Endodermal cell (in vitro differentiated cells): Measurements from ENCODE around the gene PSMA4. TPM values are rescaled to one million over a fixed set of nuclear protein-coding genes. Genes with fewer than 3 reads are reported as not detected.

Experiments
- DNase-seq: peaks from one replicate; pipeline ENCODE4 v3.0.0-alpha.2; 2017
- H3K27ac ChIP-seq: 2 replicates; pipeline ENCODE4 v1.5.1; 2013; ENCODE audit warnings: mild to moderate bottlenecking, low read depth, low read length, moderate library complexity
- H3K27me3 ChIP-seq: 2 replicates; pipeline ENCODE4 v1.6.1; 2013; ENCODE audit warnings: mild to moderate bottlenecking, low read length, moderate library complexity; ENCODE audit not compliant: insufficient read depth, control insufficient read depth, poor library complexity, severe bottlenecking
- H3K36me3 ChIP-seq: 2 replicates; pipeline ENCODE4 v1.7.0; 2013; ENCODE audit warnings: mild to moderate bottlenecking, low read length, moderate library complexity; ENCODE audit not compliant: control insufficient read depth, insufficient read depth
- H3K4me1 ChIP-seq: one replicate; pipeline ENCODE4 v1.7.0; 2013; ENCODE audit warnings: low read length; ENCODE audit not compliant: control insufficient read depth, insufficient read depth
- H3K4me3 ChIP-seq: 2 replicates; pipeline ENCODE4 v1.5.1; 2013; ENCODE audit warnings: mild to moderate bottlenecking, low read length, moderate library complexity
- H3K9ac ChIP-seq: 2 replicates; pipeline ENCODE4 v1.6.1; 2013; ENCODE audit warnings: mild to moderate bottlenecking, low read length, moderate library complexity; ENCODE audit not compliant: poor library complexity, severe bottlenecking; ENCODE audit errors: extremely low read depth
- H3K9me3 ChIP-seq: 2 replicates; pipeline ENCODE4 v1.6.1; 2013; ENCODE audit warnings: mild to moderate bottlenecking, low read length, moderate library complexity; ENCODE audit not compliant: control insufficient read depth
- H3K27ac Mint-ChIP-seq: 2 replicates; pipeline ENCODE4 v1.8.0; 2020; ENCODE audit warnings: mixed read lengths
- H3K27me3 Mint-ChIP-seq: 2 replicates; pipeline ENCODE4 v1.8.0; 2021; ENCODE audit warnings: mild to moderate bottlenecking, mixed read lengths; ENCODE audit not compliant: insufficient read depth
- H3K36me3 Mint-ChIP-seq: 2 replicates; pipeline ENCODE4 v1.8.0; 2020; ENCODE audit warnings: low read depth, mixed read lengths
- H3K4me1 Mint-ChIP-seq: 2 replicates; pipeline ENCODE4 v1.8.0; 2020; ENCODE audit warnings: mixed read lengths
- H3K4me3 Mint-ChIP-seq: 2 replicates; pipeline ENCODE4 v1.8.0; 2020; ENCODE audit warnings: mild to moderate bottlenecking, moderate library complexity, mixed read lengths
- H3K9me3 Mint-ChIP-seq: 2 replicates; pipeline ENCODE4 v1.8.0; 2020; ENCODE audit warnings: mild to moderate bottlenecking, mixed read lengths
- WGBS, 2 experiments: methylation state at CpG; one replicate each; pipeline versions ENCODE4 v1.1.5 to v1.1.7; 2013; ENCODE audit warnings: missing lambda C conversion rate in 2 of 2, mixed read lengths in 1 of 2; ENCODE audit not compliant: insufficient coverage in 1 of 2, insufficient read length in 1 of 2; 5-methylcytosine and 5-hydroxymethylcytosine counted together
- total RNA-seq, 2 donors: library from RNA; stranded (reverse); fragmentation: NEBNext Ultra II Directional in 1 of 2; extraction: Animal tissue kit (Norgen Biotek cat#: 25700) in 1 of 2; gene quantifications; 2 replicates in 1 of 2; 3 replicates in 1 of 2; pipeline ENCODE4 v1.2.1, GENCODE V29; 2021
- TF ChIP-seq, protein P1 (sequence below): fragments of 200-600 bp; sonication (generic); conservative IDR thresholded peaks from 2 replicates; pipeline ENCODE4 v1.5.0; 2021; ENCODE audit warnings: antibody characterized with exemption, mild to moderate bottlenecking

The PSMA4 gene
- total RNA-seq, 2 donors from 2014 or later, result 250 to 254 TPM

DNA sequence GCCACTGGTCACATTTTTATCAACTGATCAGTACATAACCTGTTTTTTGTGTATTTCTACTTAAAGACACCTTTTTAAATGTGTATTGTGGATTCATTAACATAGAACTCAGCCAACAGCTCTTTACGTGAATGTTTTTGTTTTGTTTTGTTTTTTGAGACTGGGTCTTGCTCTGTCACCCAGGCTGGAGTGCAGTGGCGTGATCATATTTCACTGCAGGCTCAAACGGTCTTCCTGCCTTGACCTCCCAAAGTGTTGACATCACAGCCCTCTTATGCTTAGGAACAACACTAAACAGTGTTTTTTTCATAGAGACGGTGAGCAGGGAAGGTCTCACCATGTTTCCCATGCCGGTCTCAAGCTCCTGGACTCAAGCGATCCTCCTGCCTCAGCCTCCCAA is 9.9 kb downstream of the PSMA4 start:
- Mint-ChIP-seq H3K36me3 (peaks cover 49% of the 10 kb centered on the region), H3K27me3 (no peaks in the 10 kb centered on the region), H3K9me3 (no peaks in the 10 kb centered on the region), H3K4me3 (no peak overlapping the region), H3K4me1 (no peaks in the 10 kb centered on the region), H3K27ac (peak overlapping the region; percentile 55)
- Histone ChIP-seq H3K36me3 (peaks cover 52% of the 10 kb centered on the region), H3K4me1 (no peaks in the 10 kb centered on the region), H3K9ac (no peak overlapping the region), H3K4me3 (no peak overlapping the region), H3K27me3 (no peaks in the 10 kb centered on the region), H3K27ac (no peak overlapping the region), H3K9me3 (no peaks in the 10 kb centered on the region)
- no peak for DNase-seq
- TF ChIP-seq, protein P1, sequence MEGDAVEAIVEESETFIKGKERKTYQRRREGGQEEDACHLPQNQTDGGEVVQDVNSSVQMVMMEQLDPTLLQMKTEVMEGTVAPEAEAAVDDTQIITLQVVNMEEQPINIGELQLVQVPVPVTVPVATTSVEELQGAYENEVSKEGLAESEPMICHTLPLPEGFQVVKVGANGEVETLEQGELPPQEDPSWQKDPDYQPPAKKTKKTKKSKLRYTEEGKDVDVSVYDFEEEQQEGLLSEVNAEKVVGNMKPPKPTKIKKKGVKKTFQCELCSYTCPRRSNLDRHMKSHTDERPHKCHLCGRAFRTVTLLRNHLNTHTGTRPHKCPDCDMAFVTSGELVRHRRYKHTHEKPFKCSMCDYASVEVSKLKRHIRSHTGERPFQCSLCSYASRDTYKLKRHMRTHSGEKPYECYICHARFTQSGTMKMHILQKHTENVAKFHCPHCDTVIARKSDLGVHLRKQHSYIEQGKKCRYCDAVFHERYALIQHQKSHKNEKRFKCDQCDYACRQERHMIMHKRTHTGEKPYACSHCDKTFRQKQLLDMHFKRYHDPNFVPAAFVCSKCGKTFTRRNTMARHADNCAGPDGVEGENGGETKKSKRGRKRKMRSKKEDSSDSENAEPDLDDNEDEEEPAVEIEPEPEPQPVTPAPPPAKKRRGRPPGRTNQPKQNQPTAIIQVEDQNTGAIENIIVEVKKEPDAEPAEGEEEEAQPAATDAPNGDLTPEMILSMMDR, result no peak
- whole genome bisulfite sequencing, 2 experiments, result 90 to 95% methylated on average over 5 to 6 of the region's 6 CpGs

DNA sequence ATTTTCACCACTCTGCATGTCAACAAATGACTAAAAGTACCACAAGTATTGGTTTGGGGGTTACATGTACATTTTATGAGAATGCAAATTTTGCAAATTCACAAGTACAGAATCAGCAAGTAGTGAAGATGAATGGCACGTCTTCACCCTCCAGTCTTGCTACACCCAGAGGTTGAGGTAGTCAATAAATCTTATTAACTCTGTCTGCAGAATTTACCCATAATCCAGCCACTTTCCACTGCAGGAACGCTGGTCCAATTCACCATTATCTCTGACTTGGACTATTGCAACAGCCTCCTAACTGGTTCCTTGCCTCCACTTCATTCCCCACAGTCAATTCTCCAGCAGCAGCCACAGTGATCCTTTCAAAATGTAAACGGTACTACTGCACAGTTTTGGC is 10.6 kb downstream of the PSMA4 start:
- no peak for DNase-seq
- H3K4me3 Mint-ChIP-seq, result no peak overlapping the region
- WGBS, 2 experiments, result 84 to 91% methylated on average over 2 to 3 of the region's 3 CpGs
- Histone ChIP-seq H3K4me3 (no peak overlapping the region), H3K27me3 (no peaks in the 10 kb centered on the region), H3K27ac (no peak overlapping the region), H3K36me3 (peaks cover 45% of the 10 kb centered on the region), H3K4me1 (no peaks in the 10 kb centered on the region), H3K9me3 (no peaks in the 10 kb centered on the region), H3K9ac (no peak overlapping the region)
- H3K27me3 Mint-ChIP-seq, result no peaks in the 10 kb centered on the region
- H3K9me3 Mint-ChIP-seq, result no peaks in the 10 kb centered on the region
- TF ChIP-seq, protein P1, result no peak
- no peak overlapping the region for H3K27ac Mint-ChIP-seq
- H3K36me3 Mint-ChIP-seq, result peaks cover 43% of the 10 kb centered on the region
- no peaks in the 10 kb centered on the region for H3K4me1 Mint-ChIP-seq

DNA sequence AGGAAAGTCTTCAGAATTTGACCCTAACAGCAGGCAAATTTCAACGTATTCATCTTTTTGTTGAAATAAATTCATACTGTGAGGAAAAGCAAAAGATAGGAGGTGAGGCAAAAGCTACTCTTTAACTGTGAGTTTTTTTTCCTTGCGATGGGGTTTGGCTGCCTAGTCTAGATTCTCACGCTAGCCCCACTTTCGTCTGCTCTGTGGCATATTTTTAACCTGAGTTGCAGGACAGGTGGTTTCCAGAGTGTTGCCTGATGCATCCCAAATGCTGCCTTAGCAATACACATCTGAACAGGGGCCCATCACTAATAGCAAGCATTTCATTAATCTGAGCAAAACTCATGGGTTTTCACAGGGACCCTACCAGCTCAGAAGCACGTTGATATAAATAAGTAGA is 11.7 kb downstream of the PSMA4 start:
- Histone ChIP-seq H3K9ac (no peak overlapping the region), H3K4me3 (no peak overlapping the region), H3K36me3 (peaks cover 36% of the 10 kb centered on the region), H3K27ac (no peak overlapping the region), H3K4me1 (no peaks in the 10 kb centered on the region), H3K9me3 (no peaks in the 10 kb centered on the region), H3K27me3 (no peaks in the 10 kb centered on the region)
- TF ChIP-seq, protein P1, result no peak
- no peak for DNase-seq
- 96 to 97% methylated on average over 4 to 5 of the region's 5 CpGs for WGBS, 2 experiments
- no peak overlapping the region for H3K27ac Mint-ChIP-seq
- no peaks in the 10 kb centered on the region for H3K27me3 Mint-ChIP-seq
- no peak overlapping the region for H3K4me3 Mint-ChIP-seq
- H3K36me3 Mint-ChIP-seq, result peaks cover 32% of the 10 kb centered on the region
- no peaks in the 10 kb centered on the region for H3K9me3 Mint-ChIP-seq
- H3K4me1 Mint-ChIP-seq, result no peaks in the 10 kb centered on the region
